Measurements from ENCODE around the gene SDK2.
"Not testable (repeated sequence)": the region's sequence is repeated elsewhere in the genome, so short reads cannot be mapped to it uniquely, and the experiment has no call there.

The SDK2 gene

DNA sequence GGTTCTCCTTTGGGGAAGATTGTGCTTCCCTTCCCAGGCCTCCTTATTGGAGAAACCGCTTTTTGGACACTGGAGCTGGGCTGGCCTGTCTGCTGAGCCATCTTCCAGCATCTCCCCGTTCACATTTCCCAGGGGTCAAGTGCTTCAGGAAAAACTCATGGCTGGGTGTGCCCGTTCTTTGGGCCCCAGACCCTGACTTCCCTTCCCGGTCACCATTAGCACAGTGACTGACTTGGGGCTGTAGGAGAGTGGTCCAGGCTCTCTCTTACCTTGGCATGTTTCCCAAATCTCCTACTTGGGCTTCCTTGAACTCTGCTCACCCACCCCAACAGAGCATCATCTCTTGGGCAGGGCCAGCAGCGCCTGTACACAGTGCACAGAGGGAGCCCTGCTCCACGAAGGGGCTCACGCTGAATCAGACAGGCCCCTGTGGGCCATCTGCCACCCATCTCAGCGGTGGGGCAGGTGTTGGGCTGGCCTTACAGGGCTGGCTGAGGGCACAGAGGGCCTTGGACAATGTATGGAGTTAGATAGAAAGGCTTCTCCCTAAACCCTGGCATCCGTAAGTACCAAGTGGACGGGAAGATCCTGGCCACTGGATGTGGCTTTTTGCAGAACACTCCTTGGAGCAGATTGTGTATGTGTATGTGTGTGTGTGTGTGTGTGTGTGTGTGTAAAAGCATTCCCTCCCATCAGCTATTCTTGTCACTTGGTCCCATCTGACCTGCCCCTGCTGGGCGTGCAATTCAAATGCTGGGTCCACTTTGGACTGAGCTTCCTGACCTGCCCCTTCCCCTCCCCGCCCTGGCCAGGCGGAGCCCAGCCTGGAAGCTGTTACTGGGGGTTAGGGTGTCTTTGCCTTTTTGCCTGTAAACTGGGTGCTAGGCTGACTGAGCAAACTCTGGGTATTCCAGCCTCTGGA is 307.6 kb downstream of the SDK2 start:
- DNase-seq: no peak

DNA sequence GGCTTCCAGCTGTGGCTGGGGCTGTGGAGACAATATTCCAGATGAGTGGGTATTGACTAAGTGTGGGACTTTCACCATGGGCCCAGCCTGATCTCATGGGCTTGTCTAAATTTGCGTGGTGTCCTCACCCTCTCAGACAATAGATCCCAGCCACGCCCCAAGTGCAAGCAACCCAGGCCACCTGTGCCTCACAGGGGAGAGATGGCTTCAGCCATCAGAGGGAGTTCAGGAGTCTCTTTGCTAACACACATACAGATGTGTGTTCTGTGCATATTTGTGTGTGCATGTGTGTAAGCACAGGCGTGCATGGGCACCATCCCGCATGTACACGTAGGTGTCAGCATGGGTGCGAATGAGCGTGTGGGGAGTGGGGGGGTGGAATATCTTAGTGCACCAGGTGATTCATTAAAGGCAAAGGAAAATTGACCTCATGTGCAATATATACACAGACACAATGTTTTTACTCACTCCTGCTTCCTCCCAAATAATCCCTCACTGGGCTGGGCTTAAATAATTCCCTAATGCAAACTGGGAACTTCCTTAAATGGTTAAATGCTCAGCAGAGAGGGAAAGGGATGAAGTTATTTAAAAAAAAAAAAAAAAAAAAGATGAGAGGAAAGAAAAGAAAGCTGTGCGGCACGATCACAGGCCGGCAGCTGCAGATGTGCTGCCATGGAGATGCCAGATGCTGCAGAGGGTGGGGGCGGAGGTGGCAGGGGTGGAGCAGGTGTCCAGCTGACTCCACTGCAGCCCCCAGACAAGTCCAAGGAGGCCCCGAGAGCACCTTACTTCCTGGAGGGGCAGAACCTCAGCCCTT is 308.4 kb downstream of the SDK2 start:
- no peak for DNase-seq

DNA sequence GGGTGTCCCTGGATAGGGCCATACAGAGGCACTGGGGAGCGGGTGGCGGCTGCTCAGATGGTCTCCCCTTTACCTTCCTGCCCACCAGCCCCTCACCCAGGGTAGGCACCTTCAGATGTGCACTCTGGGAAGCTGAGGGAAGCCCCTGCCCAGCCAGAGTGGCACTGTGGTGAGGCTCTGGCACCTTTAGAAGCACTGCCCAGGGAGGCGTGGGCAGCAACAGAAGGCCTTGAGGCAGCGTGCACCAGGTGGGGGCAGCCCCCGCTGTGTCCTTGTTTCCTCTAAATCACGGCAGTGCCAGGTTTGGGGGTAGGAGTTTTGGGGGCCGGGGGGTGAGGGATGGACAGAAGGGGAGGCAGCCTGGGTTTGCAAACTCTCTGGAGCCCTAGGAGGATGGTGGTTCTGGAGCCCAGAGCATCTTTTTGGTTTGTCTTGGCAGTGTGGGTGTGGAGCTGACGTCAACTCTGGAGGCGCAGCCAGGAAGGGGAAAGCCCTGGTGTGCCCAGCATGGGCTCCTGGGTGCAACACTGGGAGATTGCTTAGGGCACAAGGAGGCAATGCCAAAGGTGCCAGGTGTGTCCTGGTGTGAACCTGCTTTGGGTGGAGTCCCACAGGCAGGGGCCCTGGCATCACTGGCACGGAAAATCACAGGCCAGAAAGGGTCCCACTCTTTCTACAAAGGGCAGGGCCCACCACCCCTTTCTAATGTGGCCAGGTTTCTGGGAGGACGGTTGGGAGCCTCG is 309.3 kb downstream of the SDK2 start:
- DNase-seq: no peak

DNA sequence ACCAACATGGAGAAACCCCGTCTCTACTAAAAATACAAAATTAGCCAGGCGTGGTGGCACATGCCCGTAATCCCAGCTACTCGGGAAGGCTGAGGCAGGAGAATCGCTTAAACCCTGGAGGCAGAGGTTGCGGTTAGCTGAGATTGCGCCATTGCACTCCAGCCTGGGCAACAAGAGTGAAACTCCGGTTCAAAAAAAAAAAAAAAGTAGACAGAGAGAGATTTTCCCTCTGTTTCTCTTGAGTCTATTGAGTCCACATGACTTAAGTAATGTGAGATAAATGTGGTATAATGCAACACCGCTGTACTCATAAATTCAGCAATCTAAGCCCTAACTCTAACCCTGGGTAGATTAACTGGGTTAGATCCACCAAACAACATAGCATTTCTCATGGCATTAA is 310.8 kb downstream of the SDK2 start:
- not testable (repeated sequence) for DNase-seq

DNA sequence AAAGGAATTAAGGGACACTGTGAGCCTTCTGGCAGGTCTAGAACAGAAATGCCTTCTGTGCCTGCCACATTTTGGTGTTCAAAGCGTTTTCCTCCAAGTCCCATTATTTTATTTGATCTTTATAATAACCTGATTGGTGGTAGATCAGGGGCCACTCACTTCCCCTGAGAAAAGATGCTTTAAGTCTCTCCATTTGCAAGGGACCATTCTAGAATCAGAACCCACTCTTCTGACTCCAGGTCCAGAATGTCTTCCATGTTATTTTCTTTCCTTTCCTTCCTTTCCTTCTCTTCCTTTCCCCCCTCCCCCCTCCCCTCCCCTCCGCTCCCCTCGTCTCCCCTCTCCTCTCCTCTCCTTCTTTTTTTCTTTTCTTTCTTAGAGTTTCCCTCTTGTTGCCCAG is 313.2 kb downstream of the SDK2 start:
- no peak for DNase-seq

DNA sequence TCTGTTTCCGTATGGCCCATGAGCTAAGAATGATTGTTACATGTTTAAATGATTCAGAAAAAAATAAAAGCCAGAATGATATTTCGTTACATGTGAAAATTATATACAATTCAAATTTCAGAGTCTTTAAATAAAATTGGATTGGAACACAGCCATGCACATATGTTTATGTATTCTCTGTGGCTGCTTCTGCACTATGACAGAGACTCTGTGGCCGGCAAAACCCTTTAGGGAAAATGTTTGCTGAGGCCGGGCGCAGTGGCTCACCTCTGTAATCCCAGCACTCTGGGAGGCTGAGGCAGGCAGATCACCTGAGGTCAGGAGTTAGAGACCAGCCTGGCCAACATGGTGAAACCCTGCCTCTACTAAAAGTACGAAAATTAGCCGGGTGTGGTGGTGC is 316.6 kb downstream of the SDK2 start:
- DNase-seq: no peak

DNA sequence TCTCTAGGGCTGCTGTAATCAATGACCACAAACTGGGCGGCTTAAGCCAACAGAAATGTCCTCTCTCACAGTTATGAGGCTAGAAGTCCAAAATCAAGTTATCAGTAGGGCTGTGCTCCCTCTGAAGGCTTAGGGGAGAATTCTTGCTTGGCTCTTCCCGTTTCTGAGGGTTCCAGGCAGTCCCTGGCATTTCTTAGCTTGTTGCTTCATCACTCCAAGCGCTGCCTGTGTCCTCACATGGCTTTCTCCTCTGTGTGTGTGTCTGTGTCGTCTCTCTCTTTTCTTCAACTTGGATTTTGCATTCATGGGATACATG is 318.8 kb downstream of the SDK2 start:
- DNase-seq: no peak

DNA sequence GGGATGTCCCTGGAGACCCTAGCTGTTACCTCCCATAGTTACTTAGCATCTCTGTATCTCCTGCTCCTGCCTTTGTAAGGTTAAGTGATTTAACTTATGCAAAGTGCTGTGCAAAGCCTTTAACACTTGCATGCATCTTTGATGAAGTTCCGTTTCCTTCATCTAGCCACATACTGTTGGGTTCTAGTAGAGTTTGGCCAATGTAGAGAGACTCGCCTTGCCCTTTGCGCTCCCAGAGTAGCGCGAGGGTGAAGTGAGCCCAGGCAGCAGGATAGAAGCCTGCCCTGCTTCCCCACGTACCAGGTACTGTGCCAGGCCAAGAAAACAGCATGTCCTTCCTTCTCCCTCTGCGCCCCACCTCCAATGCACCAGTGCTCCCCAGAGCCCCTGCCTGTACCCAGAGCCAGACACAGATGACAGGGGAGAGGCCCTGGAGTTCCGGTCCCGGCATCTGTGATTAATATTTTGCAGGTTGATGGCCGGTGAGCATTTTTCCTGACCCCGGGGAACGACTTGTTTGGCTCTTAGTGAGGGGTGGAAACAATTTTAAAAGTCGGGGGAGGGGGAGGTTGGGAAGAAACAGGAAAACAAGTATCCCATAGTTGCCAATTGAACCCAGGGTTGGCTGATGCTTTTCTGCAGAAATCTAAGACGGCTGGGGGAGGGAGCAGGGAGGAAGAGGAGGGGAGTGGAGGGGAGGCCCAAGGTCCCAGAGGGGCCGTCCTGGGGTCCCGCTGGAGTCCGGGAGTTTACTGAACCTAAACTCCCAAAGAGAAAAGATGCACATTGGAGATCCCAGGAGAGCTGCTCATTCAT is 319.3 kb downstream of the SDK2 start:
- DNase-seq: no peak

DNA sequence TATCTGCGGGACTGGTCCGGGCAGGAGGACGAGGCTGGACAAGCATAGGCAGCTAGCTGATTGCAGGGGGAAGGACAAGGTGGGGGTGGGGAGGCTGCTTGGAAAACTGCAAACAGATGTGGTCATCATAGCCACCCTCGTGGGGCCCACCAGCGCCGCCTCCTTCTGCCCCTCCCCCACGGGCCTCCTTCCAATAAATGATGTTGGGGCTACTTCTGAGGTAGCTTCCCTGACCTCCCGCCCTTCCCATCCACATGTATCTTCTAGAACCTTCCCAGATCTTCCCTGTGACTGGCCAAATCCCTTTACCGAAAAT is 320.1 kb downstream of the SDK2 start:
- no peak for DNase-seq

DNA sequence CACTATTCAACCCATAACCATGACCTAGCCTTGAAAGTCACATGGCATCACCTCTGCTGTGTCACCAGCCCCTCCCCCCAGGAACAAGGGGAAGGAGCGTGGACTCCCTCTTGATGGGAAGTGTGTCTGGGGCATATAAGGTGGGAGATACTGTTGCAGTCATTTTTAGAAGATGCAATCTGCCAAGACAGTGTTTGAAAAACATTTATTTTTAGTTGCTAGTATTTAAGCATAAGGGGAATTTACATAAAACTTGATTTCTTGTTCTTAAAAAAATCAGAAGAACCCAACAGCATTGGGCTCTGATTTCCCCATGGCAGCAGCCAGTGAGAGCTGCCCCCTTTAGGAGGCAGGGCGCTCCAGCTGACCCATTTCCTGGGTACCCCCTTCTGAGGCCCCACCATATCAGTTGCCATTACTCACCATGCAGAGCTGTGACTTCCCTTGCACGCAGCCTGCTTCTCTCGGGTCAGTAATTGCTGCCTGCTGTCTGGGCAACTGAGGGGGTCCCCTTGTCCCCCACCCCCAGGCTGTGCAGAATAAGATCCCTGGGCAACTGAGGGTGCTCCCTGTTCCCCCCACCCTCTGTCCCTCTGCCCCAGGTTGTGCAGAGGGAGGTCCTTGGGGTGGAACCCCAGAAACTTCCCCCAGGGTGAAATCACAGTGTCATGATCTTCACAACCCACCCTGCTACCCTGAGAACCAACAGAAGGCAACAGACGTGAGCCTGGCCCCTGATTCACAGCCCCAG is 320.7 kb downstream of the SDK2 start:
- no peak for DNase-seq

DNA sequence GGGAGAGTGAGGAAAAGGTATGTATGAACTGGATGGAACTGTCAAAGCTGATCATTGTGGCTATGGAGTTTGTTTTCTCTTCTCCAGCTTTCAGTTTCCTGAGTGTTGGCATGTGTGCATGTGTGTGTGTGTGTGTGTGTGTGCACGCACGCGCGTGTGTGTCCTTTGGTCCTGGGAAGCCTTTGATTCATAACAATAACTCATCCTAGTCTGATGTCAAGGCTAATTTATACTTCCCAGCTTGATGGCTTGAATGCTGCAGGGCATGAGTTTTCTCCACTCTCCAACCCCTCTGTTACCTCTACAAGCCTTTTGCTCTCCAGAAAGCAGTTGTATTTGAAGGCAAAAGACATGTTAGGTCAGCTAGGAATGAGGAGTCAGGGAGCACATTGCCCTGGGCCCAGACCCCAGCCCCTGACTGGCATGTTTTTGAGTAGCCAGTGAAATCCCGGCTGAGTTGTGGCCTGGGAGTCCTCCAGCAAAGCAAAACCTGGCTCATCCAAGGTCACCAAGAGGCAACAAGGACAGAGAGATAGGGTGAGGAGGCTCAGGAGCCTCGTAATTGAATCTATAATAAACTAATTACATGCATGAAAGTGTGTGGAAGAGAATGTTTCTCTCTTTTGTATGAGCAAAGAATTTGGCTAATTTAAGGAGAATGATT is 323.5 kb downstream of the SDK2 start:
- no peak for DNase-seq

DNA sequence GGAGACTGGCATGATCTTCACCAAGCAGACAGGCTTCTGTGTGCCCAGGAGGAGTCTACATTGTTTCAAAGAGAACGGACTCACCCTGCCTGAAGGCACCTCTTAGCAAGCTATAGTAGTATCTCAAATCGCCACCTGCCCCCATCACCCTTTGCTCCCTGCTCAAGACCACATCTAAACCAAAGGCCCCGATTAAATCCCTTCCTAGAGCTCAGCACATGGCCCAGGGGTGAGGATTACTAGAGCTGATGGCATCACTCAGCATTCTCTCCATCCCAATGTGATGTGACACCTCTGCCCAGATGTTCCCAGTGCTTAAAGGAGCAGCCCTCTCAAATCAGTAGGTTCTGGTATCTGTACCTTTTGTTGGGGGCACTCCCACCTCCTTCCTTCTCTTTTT is 324.5 kb downstream of the SDK2 start:
- DNase-seq: no peak

DNA sequence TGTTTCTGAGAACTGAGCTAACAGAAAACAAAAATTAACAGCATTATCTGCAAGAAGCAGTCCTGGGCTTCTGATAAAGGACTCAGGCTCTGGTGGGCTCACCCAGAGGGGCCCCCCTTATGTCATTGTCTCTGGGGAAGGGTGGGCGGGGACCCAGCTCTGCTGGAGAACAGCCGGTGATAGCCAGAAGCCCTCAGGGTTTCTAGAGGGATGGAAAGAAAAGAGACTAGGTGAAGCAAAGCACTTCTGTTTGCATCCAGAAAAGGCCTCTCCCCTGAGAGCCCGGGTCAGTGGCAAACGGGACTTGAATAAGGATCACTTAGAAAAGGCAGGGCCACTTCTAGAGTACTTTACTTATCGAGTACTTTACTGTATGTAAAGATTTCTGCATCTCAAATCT is 325.4 kb downstream of the SDK2 start:
- DNase-seq: no peak

DNA sequence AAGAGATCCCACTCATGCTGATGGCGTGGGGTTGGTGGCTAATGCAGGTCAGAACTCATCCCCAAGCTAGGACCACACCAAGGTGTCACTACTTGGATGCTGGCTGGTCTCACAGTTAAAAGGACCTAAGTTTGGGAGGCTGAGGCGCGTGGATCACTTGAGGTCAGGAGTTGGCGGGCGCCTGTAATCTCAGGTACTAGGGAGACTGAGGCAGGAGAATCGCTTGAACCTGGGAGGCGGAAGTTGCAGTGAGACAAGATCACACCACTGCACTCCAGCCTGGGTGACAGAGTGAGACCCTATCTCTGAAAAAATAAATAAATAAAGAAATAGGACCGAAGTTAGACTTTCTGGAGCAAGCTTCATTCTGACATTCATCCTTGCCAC is 325.8 kb downstream of the SDK2 start:
- DNase-seq: no peak

DNA sequence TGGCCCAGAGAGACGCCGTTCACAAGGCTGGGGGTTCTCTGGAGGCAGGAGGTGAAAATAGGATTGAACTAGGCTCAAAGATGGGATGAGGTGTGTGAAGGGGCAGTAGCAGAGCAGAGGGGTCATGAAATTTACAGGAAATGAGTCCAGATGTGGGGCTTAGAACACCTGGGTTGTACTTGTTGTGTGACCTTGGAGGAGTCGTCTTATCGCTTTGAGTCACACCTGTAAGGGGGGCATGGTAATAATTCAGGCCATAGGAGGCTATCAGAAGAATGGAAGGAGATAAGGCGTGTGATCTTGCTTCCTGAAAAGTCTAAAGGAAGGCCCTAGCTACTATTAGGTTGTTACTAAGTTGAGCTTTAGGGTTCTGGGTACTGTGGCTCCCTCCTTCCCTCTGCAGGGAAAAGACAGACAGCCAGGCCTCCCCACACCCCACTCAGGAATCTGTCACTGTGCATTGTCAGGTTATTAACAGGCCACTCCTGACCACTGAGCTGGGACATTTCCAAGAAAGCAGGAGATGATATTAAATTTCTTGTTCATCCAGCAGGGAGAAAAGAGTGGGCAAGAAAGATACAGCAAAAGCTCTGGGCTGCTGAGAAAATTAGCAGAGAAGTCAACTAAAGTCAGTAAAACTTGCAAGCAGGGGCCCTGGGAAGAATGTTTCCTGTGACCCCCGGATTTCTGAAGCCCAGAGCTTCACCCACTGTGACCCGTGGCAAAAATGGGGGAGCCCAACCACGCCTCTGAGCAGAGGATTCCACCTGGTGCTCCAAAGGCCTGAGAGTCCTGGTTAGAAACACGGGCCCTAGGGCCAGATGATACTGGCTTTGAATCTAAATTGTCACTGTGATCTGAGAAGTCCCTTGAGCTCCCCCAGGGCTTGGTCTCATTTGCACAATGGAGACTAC is 326.5 kb downstream of the SDK2 start:
- no peak for DNase-seq

DNA sequence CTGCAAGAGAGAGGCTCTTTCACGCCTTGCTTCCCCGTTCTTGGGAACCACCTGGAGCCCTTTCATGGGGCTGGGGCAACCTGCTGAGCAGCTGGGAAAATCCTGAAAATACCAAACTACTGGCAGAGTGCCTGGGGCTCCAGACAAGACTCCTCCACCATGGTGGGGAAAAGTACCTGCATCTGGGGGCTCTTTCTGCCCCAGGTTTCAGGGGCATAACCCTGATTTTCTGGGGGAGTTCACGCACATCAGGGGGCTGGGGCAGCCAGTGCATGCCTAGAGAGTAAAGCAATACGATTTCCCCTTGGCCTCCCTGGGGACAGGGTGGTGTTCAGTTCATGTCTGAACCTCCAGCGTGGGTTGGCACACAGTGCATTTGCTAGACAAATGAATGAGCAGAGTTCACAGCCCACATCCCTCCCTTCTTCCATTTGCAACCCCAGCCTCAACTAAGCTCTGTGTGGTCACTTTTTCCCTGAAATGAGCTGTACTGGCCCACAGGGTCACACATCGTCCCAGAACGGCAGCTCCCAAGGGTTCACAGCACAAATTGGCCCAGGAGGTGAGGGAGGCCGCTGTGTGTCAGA is 327.2 kb downstream of the SDK2 start:
- no peak for DNase-seq

DNA sequence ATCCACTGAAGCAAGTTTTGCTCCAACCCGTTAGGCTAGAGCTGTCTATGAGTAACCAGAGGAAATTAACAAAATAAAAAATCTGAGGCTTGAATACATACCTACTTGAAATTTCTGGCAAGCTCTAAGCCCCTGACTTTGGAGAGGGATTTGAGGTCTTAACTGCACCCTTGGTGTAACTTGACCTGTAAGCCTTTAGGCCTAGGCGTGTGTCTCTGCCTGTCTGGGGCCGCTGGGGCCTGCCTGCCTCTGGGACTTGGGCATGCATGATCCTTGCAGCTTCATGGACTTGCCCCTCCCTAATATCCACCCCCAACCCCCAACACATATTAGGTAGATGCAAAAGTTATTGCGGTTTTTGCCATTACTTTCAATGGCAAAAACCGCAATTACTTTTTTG is 328.8 kb downstream of the SDK2 start:
- no peak for DNase-seq

DNA sequence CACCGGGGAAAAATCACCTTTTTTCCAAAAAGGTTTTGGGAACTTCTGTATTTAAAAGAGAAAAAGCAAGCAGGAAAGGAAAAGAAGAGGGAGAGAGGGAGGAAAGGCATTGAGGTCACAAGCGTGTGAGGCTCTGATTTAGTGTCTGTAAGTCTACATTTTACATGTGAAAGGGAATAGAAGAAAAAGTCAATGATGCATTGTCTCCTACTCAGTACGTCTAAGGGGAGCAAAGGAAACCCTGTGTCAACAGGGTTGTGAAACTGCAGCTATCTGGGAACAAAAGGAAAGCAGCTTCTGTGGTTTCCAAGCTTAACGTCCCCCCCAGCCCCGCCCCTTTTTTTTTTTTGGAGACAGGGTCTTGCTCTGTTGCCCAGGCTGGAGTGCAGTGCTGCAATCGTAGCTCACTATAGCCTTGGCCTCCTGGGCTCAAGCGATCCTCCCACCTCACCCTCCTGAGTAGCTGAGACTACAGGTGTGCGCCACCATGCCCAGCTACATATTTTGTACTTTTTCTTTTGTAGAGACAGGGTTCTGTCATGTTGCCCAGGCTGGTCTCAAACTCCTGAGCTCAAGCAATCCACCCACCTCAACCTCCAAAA is 330.6 kb downstream of the SDK2 start:
- DNase-seq: no peak

DNA sequence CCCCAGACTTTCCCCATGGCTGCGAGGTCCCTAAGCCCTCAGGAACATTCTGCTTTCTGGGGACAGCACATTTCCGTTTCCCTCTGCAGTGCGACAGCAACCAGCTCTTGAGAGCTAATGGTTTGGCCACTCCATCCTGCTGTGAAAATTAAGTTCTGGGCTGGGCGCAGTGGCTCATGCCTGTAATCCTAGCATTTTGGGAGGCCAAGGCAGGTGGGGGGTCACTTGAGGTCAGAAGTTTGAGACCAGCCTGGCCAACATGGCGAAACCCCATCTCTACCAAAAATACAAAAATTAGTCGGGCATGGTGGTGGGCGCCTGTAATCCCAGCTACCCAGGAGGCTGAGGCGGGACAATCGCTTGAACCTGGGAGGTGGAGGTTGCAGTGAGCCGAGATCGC is 331.4 kb downstream of the SDK2 start:
- DNase-seq: not testable (repeated sequence)

Measured in stimulated activated CD4-positive, alpha-beta T cell treated with anti-CD3 and anti-CD28 coated beads, Interleukin-4, amount 100 ng/mL, for 1 hour (primary cell).